Stomach (tissue), 4 donors: Measurements from ENCODE around the gene EIF1AY.

Experiments
- EP300 ChIP-seq: sonication (generic); formaldehyde crosslinking; IDR thresholded peaks from one replicate; pipeline ENCODE4 v1.6.1; 2017; ENCODE audit warnings: antibody characterized with exemption
- POLR2A ChIP-seq, 4 donors: fragments of 450-650 bp; IDR thresholded peaks; one replicate each; pipeline ENCODE4 v1.6.1; 2016; ENCODE audit warnings: antibody characterized with exemption in 4 of 4, control low read depth in 2 of 4, mild to moderate bottlenecking in 1 of 4, moderate library complexity in 1 of 4
- TF ChIP-seq, protein P1 (sequence below), 7 experiments: fragments of 450-650 bp in 4 of 7; fragments of 200-600 bp in 3 of 7; sonication (generic) in 3 of 7; IDR thresholded peaks; one replicate each; pipeline ENCODE4 v1.5.1; 2016 to 2019; ENCODE audit warnings: antibody characterized with exemption in 7 of 7, control low read depth in 2 of 7, mild to moderate bottlenecking in 1 of 7

DNA sequence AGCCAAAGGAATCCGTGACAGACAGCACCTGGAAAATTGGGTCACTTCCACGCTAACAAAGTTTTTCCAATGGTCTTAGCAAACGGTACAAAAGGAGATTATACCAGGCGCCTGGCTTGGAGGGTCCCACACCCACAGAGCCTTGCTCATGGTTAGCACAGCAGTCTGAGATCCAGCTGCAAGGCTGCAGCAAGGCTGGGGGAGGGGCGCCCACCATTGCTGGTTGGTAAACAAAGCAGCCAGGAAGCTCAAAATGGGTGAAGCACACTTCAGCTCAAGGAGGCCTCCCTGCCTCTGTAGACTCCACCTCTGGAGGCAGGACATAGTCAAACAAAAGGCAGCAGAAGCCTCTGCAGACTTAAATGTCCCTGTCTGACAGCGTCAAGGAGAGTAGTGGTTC, 47.1 kb upstream of the EIF1AY start:
- TF ChIP-seq, protein P1, sequence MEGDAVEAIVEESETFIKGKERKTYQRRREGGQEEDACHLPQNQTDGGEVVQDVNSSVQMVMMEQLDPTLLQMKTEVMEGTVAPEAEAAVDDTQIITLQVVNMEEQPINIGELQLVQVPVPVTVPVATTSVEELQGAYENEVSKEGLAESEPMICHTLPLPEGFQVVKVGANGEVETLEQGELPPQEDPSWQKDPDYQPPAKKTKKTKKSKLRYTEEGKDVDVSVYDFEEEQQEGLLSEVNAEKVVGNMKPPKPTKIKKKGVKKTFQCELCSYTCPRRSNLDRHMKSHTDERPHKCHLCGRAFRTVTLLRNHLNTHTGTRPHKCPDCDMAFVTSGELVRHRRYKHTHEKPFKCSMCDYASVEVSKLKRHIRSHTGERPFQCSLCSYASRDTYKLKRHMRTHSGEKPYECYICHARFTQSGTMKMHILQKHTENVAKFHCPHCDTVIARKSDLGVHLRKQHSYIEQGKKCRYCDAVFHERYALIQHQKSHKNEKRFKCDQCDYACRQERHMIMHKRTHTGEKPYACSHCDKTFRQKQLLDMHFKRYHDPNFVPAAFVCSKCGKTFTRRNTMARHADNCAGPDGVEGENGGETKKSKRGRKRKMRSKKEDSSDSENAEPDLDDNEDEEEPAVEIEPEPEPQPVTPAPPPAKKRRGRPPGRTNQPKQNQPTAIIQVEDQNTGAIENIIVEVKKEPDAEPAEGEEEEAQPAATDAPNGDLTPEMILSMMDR (IDR thresholded peaks at IDR 0.05), result no peak
- TF ChIP-seq EP300 (no peak), POLR2A (IDR thresholded peaks at IDR 0.05) (no peak)
